Left ventricle myocardium inferior (tissue), 1 donor: ENCODE results near the gene DNASE1L2. TPM values are rescaled to one million over a fixed set of nuclear protein-coding genes. Genes with fewer than 3 reads are reported as not detected.

ENCODE experiments used
- DNase-seq: peaks from one replicate; pipeline ENCODE4 v3.0.0-alpha.2; 2020
- H3K27ac ChIP-seq: fragments of 200-600 bp; replicated peaks from 2 replicates; pipeline ENCODE4 v1.8.0; 2021
- H3K27me3 ChIP-seq: fragments of 200-600 bp; 2 replicates; pipeline ENCODE4 v1.8.0; 2021; ENCODE audit warnings: low read depth
- H3K36me3 ChIP-seq: fragments of 200-600 bp; 2 replicates; pipeline ENCODE4 v1.8.0; 2021
- H3K4me1 ChIP-seq: fragments of 200-600 bp; 2 replicates; pipeline ENCODE4 v1.8.0; 2021
- H3K4me3 ChIP-seq: fragments of 200-600 bp; 2 replicates; pipeline ENCODE4 v1.8.0; 2021; ENCODE audit warnings: mild to moderate bottlenecking, moderate library complexity
- H3K9me3 ChIP-seq: fragments of 200-600 bp; replicated peaks from 2 replicates; pipeline ENCODE4 v1.8.0; 2021
- CTCF ChIP-seq: fragments of 200-600 bp; IDR thresholded peaks from 2 replicates; pipeline ENCODE4 v1.8.0; 2021; ENCODE audit warnings: antibody characterized with exemption, mild to moderate bottlenecking, borderline replicate concordance
- intact Hi-C: fragments of 100-400 bp; cut with micrococcal nuclease; formaldehyde crosslinking; loops from one replicate; pipeline ENCODE4 v1.11.0; 2022
- total RNA-seq: library from RNA; stranded (reverse); fragmentation: NEBNext Ultra II Directional; extraction: Animal tissue kit (Norgen Biotek cat#: 25700); gene quantifications from one replicate; pipeline ENCODE4 v1.2.1, GENCODE V29; 2021
- donor health status: DM: no; HTN: yes; CAD: no; lungs with severe emphysema.

Gene DNASE1L2
- total RNA-seq, 1 donor from 2014 or later = 0.47 TPM

- H3K27me3 ChIP-seq = no peaks in the 10 kb centered on the region
- H3K4me3 ChIP-seq = no peak overlapping the region
- no peaks in the 10 kb centered on the region for H3K9me3 ChIP-seq
- H3K4me1 ChIP-seq = peaks cover 11% of the 10 kb centered on the region
- DNase-seq = no peak
- H3K27ac ChIP-seq = no peak overlapping the region
- TF ChIP-seq CTCF = no peak
- no peaks in the 10 kb centered on the region for H3K36me3 ChIP-seq
- intact Hi-C loops = no loop called here
These were observed 37.7 kb downstream of the DNASE1L2 start for GRCh38 chr16:2273931-2274330.

GRCh38 chr16:2275476-2276367 lies 39.5 kb downstream of the DNASE1L2 start:
- Histone ChIP-seq H3K4me3 (no peak overlapping the region), H3K4me1 (no peaks in the 10 kb centered on the region), H3K9me3 (no peaks in the 10 kb centered on the region), H3K36me3 (peaks cover 11% of the 10 kb centered on the region), H3K27me3 (no peaks in the 10 kb centered on the region), H3K27ac (no peak overlapping the region)
- DNase-seq = peak; percentile 51
- intact Hi-C loops = no loop called here
- TF ChIP-seq CTCF = no peak

- Histone ChIP-seq H3K27me3 (no peaks in the 10 kb centered on the region), H3K27ac (no peak overlapping the region), H3K9me3 (no peaks in the 10 kb centered on the region), H3K4me3 (no peak overlapping the region), H3K4me1 (no peaks in the 10 kb centered on the region), H3K36me3 (peaks cover 13% of the 10 kb centered on the region)
- DNase-seq = no peak
- intact Hi-C loops = no loop called here
- TF ChIP-seq CTCF = no peak
These were observed 40.3 kb downstream of the DNASE1L2 start for GRCh38 chr16:2276368-2277195.

GRCh38 chr16:2277466-2278271 lies 41.4 kb downstream of the DNASE1L2 start:
- H3K36me3 ChIP-seq = peaks cover 16% of the 10 kb centered on the region
- no peak overlapping the region for H3K27ac ChIP-seq
- no peaks in the 10 kb centered on the region for H3K9me3 ChIP-seq
- TF ChIP-seq CTCF = no peak
- H3K27me3 ChIP-seq = no peaks in the 10 kb centered on the region
- no peak for DNase-seq
- intact Hi-C loops = no loop called here
- H3K4me3 ChIP-seq = no peak overlapping the region
- H3K4me1 ChIP-seq = no peaks in the 10 kb centered on the region

GRCh38 chr16:2278272-2278608 lies 42.0 kb downstream of the DNASE1L2 start:
- DNase-seq = no peak
- Histone ChIP-seq H3K27ac (no peak overlapping the region), H3K9me3 (no peaks in the 10 kb centered on the region), H3K4me3 (no peak overlapping the region), H3K27me3 (no peaks in the 10 kb centered on the region), H3K36me3 (peaks cover 22% of the 10 kb centered on the region), H3K4me1 (no peaks in the 10 kb centered on the region)
- no peak for TF ChIP-seq CTCF
- intact Hi-C loops = no loop called here
